ENCODE data around the gene METTL21C.

DNA sequence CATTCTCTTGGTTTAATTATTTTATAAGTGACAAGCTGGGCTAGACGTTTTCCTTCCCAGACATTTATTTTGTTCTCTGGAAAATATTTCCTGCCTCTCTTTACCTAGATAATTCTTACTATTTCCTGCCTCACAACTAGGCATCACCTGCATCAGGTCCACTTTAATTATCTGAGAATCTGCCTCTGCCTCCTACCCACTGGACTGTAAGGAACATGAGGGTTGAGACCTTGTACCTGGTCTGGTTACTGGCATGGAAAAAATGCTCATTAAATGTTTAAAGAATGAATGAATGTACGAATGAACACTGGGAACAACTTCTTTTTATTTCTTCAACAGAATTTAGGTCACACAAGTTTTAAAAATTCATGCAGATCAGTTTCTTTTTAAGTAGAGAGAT lies 13.4 kb upstream of the METTL21C start:
- TF ChIP-seq, protein P1, sequence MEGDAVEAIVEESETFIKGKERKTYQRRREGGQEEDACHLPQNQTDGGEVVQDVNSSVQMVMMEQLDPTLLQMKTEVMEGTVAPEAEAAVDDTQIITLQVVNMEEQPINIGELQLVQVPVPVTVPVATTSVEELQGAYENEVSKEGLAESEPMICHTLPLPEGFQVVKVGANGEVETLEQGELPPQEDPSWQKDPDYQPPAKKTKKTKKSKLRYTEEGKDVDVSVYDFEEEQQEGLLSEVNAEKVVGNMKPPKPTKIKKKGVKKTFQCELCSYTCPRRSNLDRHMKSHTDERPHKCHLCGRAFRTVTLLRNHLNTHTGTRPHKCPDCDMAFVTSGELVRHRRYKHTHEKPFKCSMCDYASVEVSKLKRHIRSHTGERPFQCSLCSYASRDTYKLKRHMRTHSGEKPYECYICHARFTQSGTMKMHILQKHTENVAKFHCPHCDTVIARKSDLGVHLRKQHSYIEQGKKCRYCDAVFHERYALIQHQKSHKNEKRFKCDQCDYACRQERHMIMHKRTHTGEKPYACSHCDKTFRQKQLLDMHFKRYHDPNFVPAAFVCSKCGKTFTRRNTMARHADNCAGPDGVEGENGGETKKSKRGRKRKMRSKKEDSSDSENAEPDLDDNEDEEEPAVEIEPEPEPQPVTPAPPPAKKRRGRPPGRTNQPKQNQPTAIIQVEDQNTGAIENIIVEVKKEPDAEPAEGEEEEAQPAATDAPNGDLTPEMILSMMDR (IDR thresholded peaks at IDR 0.05): no peak
- no peak for TF ChIP-seq POLR2A (IDR thresholded peaks at IDR 0.05)
